IPS-15b (cell line): Measurements from ENCODE around the gene ZXDC.

Experiments used
- H3K27me3 ChIP-seq: one replicate; pipeline ENCODE4 v1.6.1; 2013; ENCODE audit warnings: low read length; ENCODE audit not compliant: control insufficient read depth, insufficient read depth
- H3K36me3 ChIP-seq: one replicate; pipeline ENCODE4 v1.6.1; 2013; ENCODE audit warnings: low read length; ENCODE audit not compliant: control insufficient read depth, insufficient read depth
- H3K4me1 ChIP-seq: one replicate; pipeline ENCODE4 v1.6.1; 2013; ENCODE audit warnings: mild to moderate bottlenecking, low read length; ENCODE audit not compliant: control insufficient read depth, insufficient read depth
- H3K4me3 ChIP-seq: one replicate; pipeline ENCODE4 v1.5.1; 2013; ENCODE audit warnings: low read depth, low read length
- H3K9ac ChIP-seq: one replicate; pipeline ENCODE4 v1.6.1; 2013; ENCODE audit warnings: low read depth, mild to moderate bottlenecking, low read length
- H3K9me3 ChIP-seq: one replicate; pipeline ENCODE4 v1.6.1; 2013; ENCODE audit warnings: mild to moderate bottlenecking, low read length; ENCODE audit not compliant: control insufficient read depth, insufficient read depth

Gene ZXDC, protein sequence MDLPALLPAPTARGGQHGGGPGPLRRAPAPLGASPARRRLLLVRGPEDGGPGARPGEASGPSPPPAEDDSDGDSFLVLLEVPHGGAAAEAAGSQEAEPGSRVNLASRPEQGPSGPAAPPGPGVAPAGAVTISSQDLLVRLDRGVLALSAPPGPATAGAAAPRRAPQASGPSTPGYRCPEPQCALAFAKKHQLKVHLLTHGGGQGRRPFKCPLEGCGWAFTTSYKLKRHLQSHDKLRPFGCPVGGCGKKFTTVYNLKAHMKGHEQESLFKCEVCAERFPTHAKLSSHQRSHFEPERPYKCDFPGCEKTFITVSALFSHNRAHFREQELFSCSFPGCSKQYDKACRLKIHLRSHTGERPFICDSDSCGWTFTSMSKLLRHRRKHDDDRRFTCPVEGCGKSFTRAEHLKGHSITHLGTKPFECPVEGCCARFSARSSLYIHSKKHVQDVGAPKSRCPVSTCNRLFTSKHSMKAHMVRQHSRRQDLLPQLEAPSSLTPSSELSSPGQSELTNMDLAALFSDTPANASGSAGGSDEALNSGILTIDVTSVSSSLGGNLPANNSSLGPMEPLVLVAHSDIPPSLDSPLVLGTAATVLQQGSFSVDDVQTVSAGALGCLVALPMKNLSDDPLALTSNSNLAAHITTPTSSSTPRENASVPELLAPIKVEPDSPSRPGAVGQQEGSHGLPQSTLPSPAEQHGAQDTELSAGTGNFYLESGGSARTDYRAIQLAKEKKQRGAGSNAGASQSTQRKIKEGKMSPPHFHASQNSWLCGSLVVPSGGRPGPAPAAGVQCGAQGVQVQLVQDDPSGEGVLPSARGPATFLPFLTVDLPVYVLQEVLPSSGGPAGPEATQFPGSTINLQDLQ

DNA sequence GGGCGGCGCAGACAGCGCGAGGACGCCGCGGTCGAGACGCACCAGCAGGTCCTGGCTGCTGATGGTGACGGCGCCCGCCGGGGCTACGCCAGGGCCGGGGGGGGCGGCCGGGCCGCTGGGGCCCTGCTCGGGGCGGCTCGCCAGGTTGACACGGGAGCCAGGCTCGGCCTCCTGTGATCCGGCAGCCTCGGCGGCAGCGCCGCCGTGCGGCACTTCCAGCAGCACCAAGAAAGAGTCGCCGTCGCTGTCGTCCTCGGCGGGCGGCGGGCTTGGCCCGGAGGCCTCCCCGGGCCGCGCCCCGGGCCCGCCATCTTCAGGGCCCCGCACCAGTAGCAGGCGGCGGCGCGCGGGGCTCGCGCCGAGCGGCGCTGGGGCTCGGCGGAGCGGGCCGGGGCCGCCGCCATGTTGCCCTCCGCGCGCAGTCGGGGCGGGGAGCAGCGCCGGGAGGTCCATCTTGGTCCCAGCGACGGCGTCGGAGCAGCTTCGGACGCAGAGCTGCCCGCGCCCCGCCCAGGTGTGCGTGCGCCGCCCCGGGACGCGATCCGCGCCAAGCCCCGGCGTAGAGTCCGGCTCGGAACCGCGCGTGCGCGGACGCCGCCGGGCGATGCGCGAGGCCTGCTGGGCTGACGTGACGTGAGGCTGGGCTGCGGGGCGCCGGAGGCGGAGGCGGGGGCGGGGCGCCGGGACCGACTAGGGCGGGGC lies at the start of gene ZXDC:
TSS of gene ZXDC (minus strand) at position 479 of the 702 bp plus-strand sequence. CDS start at position 453, 26 bp downstream.
- no peaks in the 10 kb centered on the region for H3K27me3 ChIP-seq
- H3K9ac ChIP-seq: peak within 1 kb of the TSS; percentile 77
- H3K9me3 ChIP-seq: no peaks in the 10 kb centered on the region
- peaks cover 2% of the 10 kb centered on the region for H3K36me3 ChIP-seq
- H3K4me3 ChIP-seq: peak within 1 kb of the TSS; percentile 94
- H3K4me1 ChIP-seq: peaks cover 12% of the 10 kb centered on the region

DNA sequence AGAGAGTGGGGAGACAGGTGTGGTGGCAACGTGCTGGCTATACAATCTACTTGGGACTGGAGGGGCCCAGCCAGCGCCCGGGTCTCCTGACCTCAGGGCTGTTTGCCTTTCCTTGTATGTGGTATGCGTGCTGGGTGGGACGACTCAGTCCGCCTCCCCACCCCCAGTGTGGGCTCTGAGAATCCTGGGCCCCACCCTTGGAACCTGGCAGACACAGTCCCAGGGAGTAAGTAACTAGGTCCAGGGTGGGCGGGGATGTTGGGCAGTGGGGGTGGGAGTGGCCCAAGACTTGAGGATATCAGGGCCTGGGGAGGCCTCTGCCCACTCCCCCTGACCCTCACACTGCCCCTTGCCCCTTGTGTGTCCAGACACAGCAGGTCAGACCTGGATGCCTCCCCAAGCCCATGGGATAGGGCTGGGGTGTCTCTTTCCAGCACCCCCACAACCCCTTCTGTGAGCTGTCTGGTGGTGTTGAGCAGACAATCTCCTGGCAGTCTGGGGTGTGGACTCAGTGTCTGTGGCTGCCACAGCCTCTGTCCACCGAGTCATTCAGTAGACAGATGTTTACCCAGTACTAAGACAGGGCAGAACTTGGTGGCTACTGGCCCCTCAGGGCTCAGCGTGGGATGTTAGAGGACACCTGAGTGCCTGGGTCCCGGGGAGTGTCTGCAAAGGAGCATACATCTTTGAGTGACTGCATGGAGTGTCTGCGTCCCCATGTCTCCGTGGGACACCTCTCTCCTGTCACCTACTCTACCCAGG lies 49.6 kb upstream of the ZXDC start:
- Histone ChIP-seq H3K9me3 (no peaks in the 10 kb centered on the region), H3K9ac (no peak overlapping the region), H3K4me3 (peak overlapping the region; percentile 50), H3K4me1 (peaks cover 2% of the 10 kb centered on the region), H3K27me3 (peaks cover 21% of the 10 kb centered on the region), H3K36me3 (no peaks in the 10 kb centered on the region)

GRCh38 chr3:126524429-126524988 lies 48.8 kb upstream of the ZXDC start:
- H3K4me3 ChIP-seq: peak overlapping the region; percentile 50
- peaks cover 21% of the 10 kb centered on the region for H3K27me3 ChIP-seq
- peaks cover 2% of the 10 kb centered on the region for H3K4me1 ChIP-seq
- H3K9ac ChIP-seq: no peak overlapping the region
- no peaks in the 10 kb centered on the region for H3K9me3 ChIP-seq
- H3K36me3 ChIP-seq: no peaks in the 10 kb centered on the region

DNA sequence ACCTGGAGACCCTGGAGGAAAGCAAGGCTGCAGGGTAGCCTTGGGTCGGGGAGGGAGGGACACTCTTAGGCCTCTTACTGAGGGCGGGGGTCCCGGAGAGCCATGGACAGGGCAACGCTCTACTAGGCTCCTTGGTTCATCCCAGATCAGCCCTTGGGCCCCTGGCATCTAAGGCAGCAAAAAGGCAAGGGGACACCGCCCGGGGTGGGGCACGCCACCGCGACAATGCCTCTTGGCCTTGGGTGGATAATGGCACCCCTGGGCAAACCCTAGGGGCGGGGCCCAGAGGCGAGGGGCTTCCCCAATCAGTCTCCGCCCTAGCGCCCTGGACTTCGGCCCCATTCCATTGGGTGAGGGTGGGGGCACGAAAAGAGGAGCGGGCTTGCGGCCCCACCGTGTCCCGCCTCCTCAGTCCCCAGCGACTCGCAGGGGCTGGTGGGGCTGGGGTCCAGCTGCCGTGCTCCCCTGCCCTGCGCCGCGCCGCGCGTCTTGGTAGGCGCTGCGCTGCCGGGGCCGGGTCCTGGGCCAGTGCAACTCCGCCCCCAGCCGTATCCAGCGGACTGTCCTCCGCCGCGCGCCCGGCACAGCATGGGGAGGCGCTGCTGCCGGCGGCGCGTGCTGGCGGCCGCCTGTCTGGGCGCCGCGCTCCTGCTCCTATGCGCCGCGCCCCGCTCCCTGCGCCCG lies 48.2 kb upstream of the ZXDC start, which contains the start of gene CHST13:
TSS of gene CHST13 (plus strand) at position 411 of the 684 bp plus-strand sequence. CDS start at position 589, 178 bp downstream.
- no peak within 1 kb of the TSS for H3K9ac ChIP-seq
- peak within 1 kb of the TSS; percentile 50 for H3K4me3 ChIP-seq
- H3K4me1 ChIP-seq: peaks cover 2% of the 10 kb centered on the region
- peaks cover 21% of the 10 kb centered on the region for H3K27me3 ChIP-seq
- H3K9me3 ChIP-seq: no peaks in the 10 kb centered on the region
- H3K36me3 ChIP-seq: no peaks in the 10 kb centered on the region

GRCh38 chr3:126522363-126522788 lies 46.7 kb upstream of the ZXDC start:
- Histone ChIP-seq H3K4me3 (no peak overlapping the region), H3K9ac (no peak overlapping the region), H3K36me3 (no peaks in the 10 kb centered on the region), H3K27me3 (peaks cover 21% of the 10 kb centered on the region), H3K9me3 (no peaks in the 10 kb centered on the region), H3K4me1 (peaks cover 2% of the 10 kb centered on the region)

DNA sequence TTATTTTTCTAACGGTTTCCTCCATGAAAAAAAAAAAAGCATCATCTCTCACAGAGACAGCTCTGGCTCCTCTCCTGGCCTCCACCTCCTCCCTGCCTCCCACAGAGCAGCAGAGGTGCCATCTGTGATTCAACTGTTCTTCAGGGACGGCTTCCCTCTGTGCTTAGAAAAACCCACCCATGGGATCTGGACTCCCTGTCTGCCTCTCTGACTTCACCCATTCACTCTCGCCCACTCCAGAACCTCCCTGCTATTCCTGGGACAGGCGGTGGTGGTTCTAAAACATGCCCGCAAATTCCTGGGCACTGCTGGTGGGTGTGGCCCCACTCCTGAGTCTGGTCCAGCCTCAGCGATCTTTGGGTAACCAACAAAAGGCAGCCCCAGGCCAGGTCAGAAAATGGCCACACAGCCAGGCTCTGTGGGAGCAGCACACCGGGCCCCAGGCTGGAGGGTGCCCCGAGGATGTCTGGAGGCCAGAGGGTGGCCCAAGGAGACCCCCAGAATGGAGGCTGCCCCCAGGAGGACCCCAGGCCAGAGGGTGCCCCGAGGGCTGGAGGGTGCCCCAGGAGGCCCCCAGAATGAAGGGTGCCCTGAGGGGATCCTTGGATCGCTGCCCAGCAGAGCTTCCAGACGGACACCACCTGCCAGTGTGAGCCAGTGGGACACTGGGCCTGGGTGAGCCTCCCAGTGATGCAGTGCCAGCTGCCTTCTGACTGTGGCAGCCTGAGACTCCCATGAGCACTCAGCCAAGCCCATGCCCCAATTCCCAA lies 45.6 kb upstream of the ZXDC start:
- peaks cover 21% of the 10 kb centered on the region for H3K27me3 ChIP-seq
- no peaks in the 10 kb centered on the region for H3K36me3 ChIP-seq
- H3K9ac ChIP-seq: no peak overlapping the region
- H3K4me1 ChIP-seq: peaks cover 2% of the 10 kb centered on the region
- no peaks in the 10 kb centered on the region for H3K9me3 ChIP-seq
- no peak overlapping the region for H3K4me3 ChIP-seq

GRCh38 chr3:126519506-126520455 lies 44.1 kb upstream of the ZXDC start:
- peaks cover 15% of the 10 kb centered on the region for H3K27me3 ChIP-seq
- no peak overlapping the region for H3K9ac ChIP-seq
- no peak overlapping the region for H3K4me3 ChIP-seq
- no peaks in the 10 kb centered on the region for H3K36me3 ChIP-seq
- H3K9me3 ChIP-seq: no peaks in the 10 kb centered on the region
- peaks cover 2% of the 10 kb centered on the region for H3K4me1 ChIP-seq

GRCh38 chr3:126518779-126519177 lies 43.1 kb upstream of the ZXDC start:
- Histone ChIP-seq H3K9ac (no peak overlapping the region), H3K27me3 (peaks cover 14% of the 10 kb centered on the region), H3K4me1 (peaks cover 1% of the 10 kb centered on the region), H3K4me3 (no peak overlapping the region), H3K36me3 (no peaks in the 10 kb centered on the region), H3K9me3 (no peaks in the 10 kb centered on the region)

GRCh38 chr3:126517986-126518778 lies 42.5 kb upstream of the ZXDC start:
- Histone ChIP-seq H3K4me1 (no peaks in the 10 kb centered on the region), H3K9ac (no peak overlapping the region), H3K27me3 (peaks cover 8% of the 10 kb centered on the region), H3K4me3 (no peak overlapping the region), H3K36me3 (no peaks in the 10 kb centered on the region), H3K9me3 (no peaks in the 10 kb centered on the region)
